Subcutaneous abdominal adipose tissue (tissue), 5 donors: Measurements from ENCODE around the gene ZSCAN26.
A peak's percentile ranks its signal among the peaks of the same experiment; 100 is the strongest.

Experiments
- H3K27ac ChIP-seq: one replicate; pipeline ENCODE4 v1.7.0; 2013; ENCODE audit warnings: low read depth, mild to moderate bottlenecking, inconsistent platforms, low read length, moderate library complexity
- H3K27me3 ChIP-seq, 5 donors: one replicate each; pipeline ENCODE4 v1.7.0; 2013; ENCODE audit warnings: low read length in 5 of 5, inconsistent platforms in 1 of 5; ENCODE audit not compliant: control insufficient read depth in 5 of 5, insufficient read depth in 4 of 5
- H3K36me3 ChIP-seq, 5 donors: one replicate each; pipeline ENCODE4 v1.7.0; 2013; ENCODE audit warnings: low read length in 5 of 5; ENCODE audit not compliant: control insufficient read depth in 5 of 5, insufficient read depth in 5 of 5
- H3K4me1 ChIP-seq, 5 donors: one replicate each; pipeline ENCODE4 v1.7.0; 2013; ENCODE audit warnings: low read length in 5 of 5, mild to moderate bottlenecking in 3 of 5, moderate library complexity in 1 of 5; ENCODE audit not compliant: control insufficient read depth in 5 of 5, insufficient read depth in 5 of 5
- H3K4me3 ChIP-seq, 5 donors: one replicate each; pipeline ENCODE4 v1.7.0; 2013; ENCODE audit warnings: low read length in 5 of 5, low read depth in 1 of 5
- H3K9ac ChIP-seq, 5 donors: one replicate each; pipeline ENCODE4 v1.7.0; 2013; ENCODE audit warnings: low read length in 5 of 5, mild to moderate bottlenecking in 4 of 5, moderate library complexity in 3 of 5
- H3K9me3 ChIP-seq, 5 donors: one replicate each; pipeline ENCODE4 v1.7.0; 2013; ENCODE audit warnings: low read length in 5 of 5; ENCODE audit not compliant: control insufficient read depth in 5 of 5
- donor health status: healthy.
- donor health status: healthy.
- donor health status: healthy.
- donor health status: healthy.
- donor health status: healthy.

ZSCAN26 gene

DNA sequence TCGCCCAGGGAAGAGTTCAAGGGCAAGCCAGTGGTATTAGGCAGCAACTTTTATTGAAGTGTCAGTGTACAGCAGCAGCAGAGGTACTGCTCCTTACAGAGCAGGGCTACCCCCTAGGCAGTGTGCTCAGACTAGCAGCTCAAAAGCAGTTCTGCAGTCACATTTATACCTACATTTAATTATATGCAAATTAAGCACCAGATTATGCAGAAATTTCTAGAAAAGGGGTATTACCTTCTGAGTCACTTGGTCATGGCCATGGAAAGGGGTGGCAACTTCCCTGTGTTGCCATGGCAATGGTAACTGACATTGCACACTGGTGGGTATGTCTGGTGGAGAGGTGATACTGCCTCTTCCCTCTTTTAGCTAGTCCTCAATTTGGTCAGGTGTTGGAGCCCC is 12.8 kb upstream of the ZSCAN26 start:
- Histone ChIP-seq H3K4me3 (no peak overlapping the region), H3K36me3 (no peaks in the 10 kb centered on the region), H3K9me3 (peaks cover 0 to 1% (median 0%) of the 10 kb centered on the region in 5 donors), H3K9ac (no peak overlapping the region), H3K27me3 (peaks cover 0 to 10% (median 0%) of the 10 kb centered on the region in 5 donors), H3K4me1 (peaks cover 2 to 36% (median 29%) of the 10 kb centered on the region in 5 donors), H3K27ac (no peak overlapping the region)

DNA sequence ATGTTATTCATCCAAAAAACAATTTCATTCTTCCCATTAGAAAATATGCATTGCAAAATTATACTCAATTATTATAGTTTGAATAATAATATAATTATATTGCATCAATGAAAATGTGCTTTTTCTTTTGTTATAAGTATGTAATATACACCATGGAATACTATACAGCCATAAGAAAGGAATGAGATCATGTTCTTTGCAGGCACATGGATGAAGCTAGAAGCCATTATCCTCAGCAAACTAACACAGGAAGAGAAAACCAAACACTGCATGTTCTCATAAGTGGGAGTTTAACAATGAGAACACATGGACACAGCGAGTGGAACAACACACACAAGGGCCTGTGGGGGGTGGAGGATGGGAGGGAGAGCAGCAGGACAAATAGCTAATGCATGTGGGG is 9.9 kb upstream of the ZSCAN26 start:
- H3K4me3 ChIP-seq, result no peak overlapping the region
- no peak overlapping the region for H3K27ac ChIP-seq
- no peaks in the 10 kb centered on the region for H3K36me3 ChIP-seq
- H3K27me3 ChIP-seq, result peaks cover 0 to 10% (median 0%) of the 10 kb centered on the region in 5 donors
- H3K9me3 ChIP-seq, result peaks cover 4 to 28% (median 17%) of the 10 kb centered on the region in 5 donors
- H3K4me1 ChIP-seq, result peaks cover 2 to 22% (median 21%) of the 10 kb centered on the region in 5 donors
- H3K9ac ChIP-seq, result no peak overlapping the region

DNA sequence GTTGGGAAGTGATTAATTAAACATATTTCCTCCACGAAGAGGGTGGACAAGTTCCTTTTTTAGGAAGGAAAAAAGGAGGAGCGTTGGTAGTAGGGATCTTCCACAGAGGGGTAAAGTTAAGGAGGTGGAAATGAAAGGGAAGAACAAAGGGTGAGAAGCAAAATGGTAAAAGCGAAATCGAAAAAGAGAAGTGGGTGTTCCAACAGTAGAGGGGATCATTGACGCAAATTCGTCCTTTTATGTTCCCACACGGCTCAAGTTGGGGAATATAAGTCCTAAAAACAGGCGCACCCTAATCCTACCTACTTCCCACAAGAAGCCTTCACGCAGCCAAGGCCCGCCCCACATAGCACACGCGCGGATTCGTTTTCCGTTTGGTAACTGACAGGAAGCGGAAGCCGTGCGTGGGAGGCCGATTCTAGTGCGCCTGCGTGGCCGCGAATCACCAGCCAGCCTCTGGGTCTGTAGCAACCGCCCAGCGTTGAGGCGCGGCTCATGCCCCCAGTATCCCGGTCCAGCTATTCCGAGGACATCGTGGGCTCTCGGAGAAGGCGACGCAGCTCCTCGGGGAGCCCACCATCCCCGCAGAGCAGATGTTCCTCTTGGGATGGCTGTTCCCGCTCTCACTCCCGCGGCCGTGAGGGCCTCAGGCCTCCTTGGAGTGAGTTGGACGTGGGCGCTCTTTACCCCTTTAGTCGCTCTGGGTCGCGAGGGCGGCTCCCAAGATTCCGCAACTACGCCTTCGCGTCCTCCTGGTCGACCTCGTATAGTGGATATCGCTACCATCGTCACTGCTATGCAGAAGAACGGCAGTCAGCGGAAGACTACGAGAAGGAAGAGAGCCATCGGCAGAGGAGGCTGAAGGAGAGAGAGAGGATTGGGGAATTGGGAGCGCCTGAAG is 7.8 kb upstream of the ZSCAN26 start, which contains the start of gene NKAPL:
NKAPL (plus strand) TSS at position 421 of the 901 bp plus-strand sequence; CDS start at position 496, 75 bp downstream.
- H3K36me3 ChIP-seq, result no peaks in the 10 kb centered on the region
- peak within 1 kb of the TSS; percentile 71 to 88 (median 78) for H3K4me3 ChIP-seq
- H3K9ac ChIP-seq, result peak within 1 kb of the TSS in 3 of 5 donors; percentile 17 to 55 (median 51)
- H3K4me1 ChIP-seq, result peaks cover 0 to 14% (median 13%) of the 10 kb centered on the region in 5 donors
- H3K9me3 ChIP-seq, result peaks cover 4 to 30% (median 17%) of the 10 kb centered on the region in 5 donors
- peaks cover 0 to 10% (median 0%) of the 10 kb centered on the region in 5 donors for H3K27me3 ChIP-seq
- no peak within 1 kb of the TSS for H3K27ac ChIP-seq

DNA sequence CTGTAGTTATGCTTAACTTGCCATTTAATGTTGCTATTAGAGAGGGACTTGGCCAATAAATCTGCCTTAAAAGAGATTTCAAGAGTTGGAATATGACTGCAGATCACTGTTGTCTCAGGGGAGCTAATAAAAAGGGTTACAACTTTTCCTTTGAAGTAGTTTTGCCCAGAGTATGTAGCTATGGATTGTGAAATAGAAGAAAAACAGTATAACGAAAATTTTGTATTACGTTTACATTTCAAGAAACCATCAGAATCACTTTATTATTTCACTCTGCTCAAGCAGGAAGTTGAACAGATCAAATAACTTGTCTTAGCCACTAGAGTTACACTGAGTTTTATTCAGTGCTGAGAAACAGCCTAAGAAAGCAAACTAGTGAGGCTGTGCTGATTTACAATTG is 3.0 kb upstream of the ZSCAN26 start:
- no peaks in the 10 kb centered on the region for H3K27me3 ChIP-seq
- no peak overlapping the region for H3K4me3 ChIP-seq
- peaks cover 0 to 30% (median 24%) of the 10 kb centered on the region in 5 donors for H3K4me1 ChIP-seq
- peaks cover 4 to 30% (median 17%) of the 10 kb centered on the region in 5 donors for H3K9me3 ChIP-seq
- no peaks in the 10 kb centered on the region for H3K36me3 ChIP-seq
- no peak overlapping the region for H3K27ac ChIP-seq
- H3K9ac ChIP-seq, result no peak overlapping the region

DNA sequence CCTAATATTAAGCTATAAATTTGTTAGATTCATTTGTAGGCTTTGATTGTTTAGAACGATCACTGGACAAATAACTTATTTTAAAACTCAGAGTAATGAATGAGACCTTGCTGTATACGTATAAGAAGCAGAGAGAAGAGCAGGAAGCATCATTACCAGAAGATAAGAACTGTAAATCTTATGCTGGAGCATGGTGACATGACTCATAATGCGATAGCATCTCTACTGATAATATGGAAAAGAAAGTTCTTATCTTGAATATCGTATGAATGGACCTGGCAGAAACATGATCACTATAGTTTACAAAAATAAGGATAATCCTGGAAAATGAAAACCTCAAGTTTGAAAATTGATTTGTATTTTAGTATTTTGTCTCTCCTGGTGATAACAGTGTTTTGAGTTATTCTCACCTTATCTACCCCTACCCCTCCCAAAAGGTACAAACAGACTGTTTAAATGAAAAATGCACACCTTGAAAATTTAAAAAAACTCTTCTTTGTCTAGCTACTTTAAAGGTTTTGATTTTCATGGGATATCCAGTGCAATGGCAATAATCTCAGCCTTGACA is 2.0 kb upstream of the ZSCAN26 start:
- H3K27ac ChIP-seq, result no peak overlapping the region
- H3K9ac ChIP-seq, result no peak overlapping the region
- no peaks in the 10 kb centered on the region for H3K36me3 ChIP-seq
- H3K4me3 ChIP-seq, result no peak overlapping the region
- no peaks in the 10 kb centered on the region for H3K27me3 ChIP-seq
- H3K9me3 ChIP-seq, result peaks cover 4 to 23% (median 9%) of the 10 kb centered on the region in 5 donors
- H3K4me1 ChIP-seq, result peaks cover 0 to 22% (median 16%) of the 10 kb centered on the region in 5 donors

DNA sequence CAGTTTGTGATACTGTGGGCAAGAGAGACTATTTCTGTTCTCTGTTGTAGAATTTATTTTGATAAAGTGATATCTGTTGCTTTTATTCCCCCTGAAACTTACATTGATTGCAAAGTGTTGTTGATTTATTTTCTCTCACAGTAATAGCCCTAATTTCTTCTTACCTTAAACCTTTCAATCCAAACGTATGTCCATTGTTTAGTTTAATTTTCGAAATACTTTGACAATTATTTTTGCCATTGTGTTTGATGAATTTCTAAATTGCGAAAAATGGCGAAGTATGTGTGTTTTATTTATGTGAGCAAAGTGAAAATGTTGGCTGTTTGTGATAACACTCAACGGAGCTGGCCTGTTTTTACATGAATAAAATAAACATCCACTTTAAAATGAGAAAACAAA is 381 bp upstream of the ZSCAN26 start:
- Histone ChIP-seq H3K36me3 (no peaks in the 10 kb centered on the region), H3K9ac (peak overlapping the region; percentile 64 to 96 (median 88)), H3K4me1 (peaks cover 0 to 22% (median 16%) of the 10 kb centered on the region in 5 donors), H3K4me3 (peak overlapping the region; percentile 87 to 96 (median 94)), H3K27me3 (no peaks in the 10 kb centered on the region), H3K9me3 (peaks cover 0 to 7% (median 1%) of the 10 kb centered on the region in 5 donors), H3K27ac (peak overlapping the region; percentile 57)

DNA sequence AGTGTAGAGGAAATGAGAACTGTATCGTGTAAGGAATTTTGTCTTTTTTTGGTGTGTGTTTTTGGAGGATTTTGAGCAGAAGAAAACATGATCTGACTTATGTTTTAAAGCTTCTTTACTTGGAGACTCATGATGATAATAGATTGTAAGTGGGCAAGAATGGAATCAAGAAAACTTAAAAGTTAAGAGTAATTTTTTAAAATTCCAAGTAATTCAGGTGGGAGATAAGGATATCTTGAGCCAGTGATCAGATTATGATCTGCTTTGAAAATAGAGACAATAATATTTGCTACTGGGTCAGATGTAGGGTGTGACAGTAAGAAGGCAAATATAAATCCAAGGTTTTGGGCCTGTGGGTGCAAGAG is 734 bp downstream of the ZSCAN26 start:
- Histone ChIP-seq H3K27me3 (no peaks in the 10 kb centered on the region), H3K36me3 (peaks cover 6 to 11% (median 10%) of the 10 kb centered on the region in 5 donors), H3K4me1 (peaks cover 0 to 22% (median 16%) of the 10 kb centered on the region in 5 donors), H3K9ac (peak overlapping the region; percentile 64 to 96 (median 88)), H3K4me3 (peak overlapping the region; percentile 86 to 96 (median 94)), H3K9me3 (no peaks in the 10 kb centered on the region), H3K27ac (no peak overlapping the region)

DNA sequence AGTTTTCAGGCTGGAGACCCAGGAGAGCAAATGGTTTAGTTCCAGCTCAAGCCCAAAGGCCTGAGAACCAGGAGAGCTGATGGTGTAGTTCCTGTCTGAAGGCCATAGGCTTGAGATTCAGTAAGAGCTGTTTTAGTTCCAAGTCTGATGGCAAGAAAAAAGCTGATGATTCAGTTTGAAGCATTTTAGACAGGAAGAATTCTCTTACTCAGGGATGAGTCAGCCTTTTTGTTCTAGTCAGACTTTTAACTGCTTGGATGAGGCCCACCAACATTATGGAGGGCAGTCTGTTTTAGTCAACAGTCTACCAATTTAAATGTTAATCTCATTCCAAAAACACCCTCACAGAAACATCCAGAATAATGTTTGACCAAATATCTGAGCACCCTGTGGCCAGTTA is 2.5 kb downstream of the ZSCAN26 start:
- no peaks in the 10 kb centered on the region for H3K27me3 ChIP-seq
- no peak overlapping the region for H3K27ac ChIP-seq
- H3K36me3 ChIP-seq, result peaks cover 12 to 28% (median 26%) of the 10 kb centered on the region in 5 donors
- no peak overlapping the region for H3K4me3 ChIP-seq
- no peak overlapping the region for H3K9ac ChIP-seq
- peaks cover 0 to 25% (median 16%) of the 10 kb centered on the region in 5 donors for H3K4me1 ChIP-seq
- H3K9me3 ChIP-seq, result no peaks in the 10 kb centered on the region

DNA sequence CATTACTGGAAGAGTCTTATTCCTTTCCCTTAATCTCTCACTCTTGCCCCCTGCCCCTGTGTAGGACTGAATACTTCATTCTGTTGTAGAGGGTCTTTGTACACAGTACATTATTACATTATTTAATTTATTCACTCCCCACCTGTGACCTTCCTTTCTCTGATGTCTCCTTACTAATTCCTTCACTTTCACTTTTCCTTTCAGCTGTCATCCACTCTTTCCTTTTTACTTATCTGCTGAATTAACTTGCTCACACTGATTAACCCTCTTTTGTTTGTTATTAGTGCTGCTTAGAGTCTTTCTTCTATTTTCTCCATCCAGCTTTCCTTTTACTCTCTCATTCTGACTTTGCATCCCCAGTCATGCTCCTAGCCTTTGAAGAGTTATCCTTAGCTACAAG is 7.9 kb downstream of the ZSCAN26 start:
- Histone ChIP-seq H3K9ac (no peak overlapping the region), H3K36me3 (peaks cover 33 to 58% (median 52%) of the 10 kb centered on the region in 5 donors), H3K4me3 (no peak overlapping the region), H3K27ac (no peak overlapping the region), H3K4me1 (peaks cover 0 to 3% (median 0%) of the 10 kb centered on the region in 5 donors), H3K27me3 (no peaks in the 10 kb centered on the region), H3K9me3 (no peaks in the 10 kb centered on the region)

DNA sequence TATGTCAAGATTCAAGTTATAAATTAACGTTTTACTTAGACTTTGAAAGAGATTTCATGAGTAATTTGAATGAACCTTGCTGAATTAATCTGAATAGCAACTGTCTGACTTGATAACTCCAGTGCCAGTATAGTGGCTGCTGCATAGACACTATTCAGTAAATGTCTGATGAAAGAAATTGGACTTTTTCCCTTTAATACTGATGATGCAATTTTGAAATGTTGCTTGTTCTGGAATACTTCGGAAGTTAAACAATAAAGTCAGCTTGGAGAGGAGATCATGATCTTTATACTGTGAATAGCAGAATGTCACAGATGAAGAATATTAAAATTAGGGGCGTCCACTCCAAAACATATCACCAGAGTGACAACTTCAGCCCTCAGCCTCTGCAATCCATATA is 10.8 kb downstream of the ZSCAN26 start:
- Histone ChIP-seq H3K4me3 (no peak overlapping the region), H3K27ac (no peak overlapping the region), H3K9me3 (peaks cover 0 to 3% (median under 1%) of the 10 kb centered on the region in 5 donors), H3K9ac (no peak overlapping the region), H3K36me3 (peaks cover 26 to 47% (median 41%) of the 10 kb centered on the region in 5 donors), H3K4me1 (peaks cover 0 to 20% (median 13%) of the 10 kb centered on the region in 5 donors), H3K27me3 (no peaks in the 10 kb centered on the region)
